H9 (cell line): ENCODE measurements around the gene CTSA. TPM values are rescaled to one million over a fixed set of nuclear protein-coding genes. Genes with fewer than 3 reads are reported as not detected.

Experiments
- DNase-seq: peaks from one replicate; pipeline ENCODE4 v3.0.0-alpha.2; 2017
- H2AFZ ChIP-seq: one replicate; pipeline ENCODE4 v1.6.1; 2013; ENCODE audit warnings: mild to moderate bottlenecking, low read length, control low read depth, moderate library complexity
- H2AK5ac ChIP-seq: 2 replicates; pipeline ENCODE4 v1.6.1; 2013; ENCODE audit warnings: low read length, control low read depth, mixed read lengths; ENCODE audit not compliant: insufficient read length
- H2BK120ac ChIP-seq: one replicate; pipeline ENCODE4 v1.6.1; 2013; ENCODE audit warnings: low read depth, mild to moderate bottlenecking, low read length, control low read depth, inconsistent platforms; ENCODE audit not compliant: poor library complexity, severe bottlenecking
- H2BK12ac ChIP-seq: 2 replicates; pipeline ENCODE4 v1.6.1; 2013; ENCODE audit warnings: low read length, control low read depth, mixed read lengths, low read depth; ENCODE audit not compliant: insufficient read length
- H2BK15ac ChIP-seq: 2 replicates; pipeline ENCODE4 v1.6.1; 2013; ENCODE audit warnings: low read depth, low read length, control low read depth
- H2BK20ac ChIP-seq: one replicate; pipeline ENCODE4 v1.6.1; 2013; ENCODE audit warnings: low read depth, mild to moderate bottlenecking, low read length, control low read depth, inconsistent platforms; ENCODE audit not compliant: poor library complexity, severe bottlenecking
- H2BK5ac ChIP-seq: 2 replicates; pipeline ENCODE4 v1.6.1; 2013; ENCODE audit warnings: low read length, control low read depth, mixed read lengths; ENCODE audit not compliant: insufficient read length
- H3K14ac ChIP-seq: 2 replicates; pipeline ENCODE4 v1.6.1; 2013; ENCODE audit warnings: low read length, control low read depth; ENCODE audit not compliant: insufficient read depth
- H3K18ac ChIP-seq: 2 replicates; pipeline ENCODE4 v1.6.1; 2013; ENCODE audit warnings: low read depth, mild to moderate bottlenecking, mixed read lengths, low read length, control low read depth; ENCODE audit not compliant: insufficient read length
- H3K23ac ChIP-seq: 2 replicates; pipeline ENCODE4 v1.6.1; 2013; ENCODE audit warnings: low read length, control low read depth, mixed read lengths, low read depth; ENCODE audit not compliant: insufficient read length
- H3K23me2 ChIP-seq: 2 replicates; pipeline ENCODE4 v1.6.1; 2013; ENCODE audit warnings: low read depth, mild to moderate bottlenecking, mixed read lengths, low read length, control low read depth; ENCODE audit not compliant: insufficient read length, poor library complexity, severe bottlenecking
- H3K27ac ChIP-seq: 2 replicates; pipeline ENCODE4 v1.5.1; 2013; ENCODE audit warnings: low read length, control low read depth, mixed read lengths, low read depth; ENCODE audit not compliant: insufficient read length
- H3K27me3 ChIP-seq: 2 replicates; pipeline ENCODE4 v1.6.1; 2013; ENCODE audit warnings: low read length, control low read depth, inconsistent platforms; ENCODE audit not compliant: insufficient read depth
- H3K4ac ChIP-seq: 2 replicates; pipeline ENCODE4 v1.6.1; 2013; ENCODE audit warnings: low read depth, mild to moderate bottlenecking, control low read depth, inconsistent platforms, low read length, moderate library complexity
- H3K4me1 ChIP-seq: 2 replicates; pipeline ENCODE4 v1.6.1; 2013; ENCODE audit warnings: low read length, control low read depth, inconsistent platforms; ENCODE audit not compliant: insufficient read depth
- H3K4me2 ChIP-seq: 2 replicates; pipeline ENCODE4 v1.6.1; 2013; ENCODE audit warnings: low read length, control low read depth, mixed read lengths; ENCODE audit not compliant: insufficient read length, insufficient read depth
- H3K56ac ChIP-seq: 2 replicates; pipeline ENCODE4 v1.6.1; 2013; ENCODE audit warnings: low read depth, mild to moderate bottlenecking, mixed read lengths, low read length, control low read depth; ENCODE audit not compliant: insufficient read length
- H3K79me1 ChIP-seq: 2 replicates; pipeline ENCODE4 v1.6.1; 2013; ENCODE audit warnings: low read depth, mild to moderate bottlenecking, moderate library complexity, low read length, control low read depth, inconsistent platforms; ENCODE audit not compliant: insufficient read depth, poor library complexity, severe bottlenecking
- H3K79me2 ChIP-seq: 2 replicates; pipeline ENCODE4 v1.6.1; 2013; ENCODE audit warnings: low read length, control low read depth, inconsistent platforms; ENCODE audit not compliant: insufficient read depth
- H3K9ac ChIP-seq: 2 replicates; pipeline ENCODE4 v1.6.1; 2013; ENCODE audit warnings: low read length, control low read depth, mixed read lengths; ENCODE audit not compliant: insufficient read length; ENCODE audit errors: extremely low read depth
- H3K9me3 ChIP-seq: one replicate; pipeline ENCODE4 v1.6.1; 2013; ENCODE audit warnings: low read depth, low read length, inconsistent platforms; ENCODE audit not compliant: control insufficient read depth
- H3T11ph ChIP-seq: one replicate; pipeline ENCODE4 v1.6.1; 2013; ENCODE audit warnings: mild to moderate bottlenecking, low read length, control low read depth, inconsistent platforms
- H4K20me1 ChIP-seq: one replicate; pipeline ENCODE4 v1.6.1; 2013; ENCODE audit not compliant: control insufficient read depth, insufficient read length, insufficient read depth
- H4K5ac ChIP-seq: 2 replicates; pipeline ENCODE4 v1.6.1; 2013; ENCODE audit warnings: low read depth, mild to moderate bottlenecking, mixed read lengths, low read length, control low read depth; ENCODE audit not compliant: insufficient read length
- H4K8ac ChIP-seq: replicated peaks from 2 replicates; pipeline ENCODE4 v1.6.1; 2013; ENCODE audit warnings: low read length, control low read depth, mixed read lengths, low read depth; ENCODE audit not compliant: insufficient read length
- H4K91ac ChIP-seq: 2 replicates; pipeline ENCODE4 v1.6.1; 2013; ENCODE audit warnings: low read depth, mild to moderate bottlenecking, moderate library complexity, mixed read lengths, low read length, control low read depth; ENCODE audit not compliant: insufficient read length
- H3K27ac Mint-ChIP-seq, 3 experiments: 2 replicates in 2 of 3; 3 replicates in 1 of 3; pipeline ENCODE4 v1.8.0; 2020 to 2021; ENCODE audit warnings: mixed read lengths in 3 of 3, mild to moderate bottlenecking in 1 of 3, moderate library complexity in 1 of 3
- H3K27me3 Mint-ChIP-seq: 2 replicates; pipeline ENCODE4 v1.8.0; 2021; ENCODE audit warnings: low read depth, mild to moderate bottlenecking, moderate library complexity, mixed read lengths
- H3K36me3 Mint-ChIP-seq, 3 experiments: 2 replicates in 2 of 3; 3 replicates in 1 of 3; pipeline ENCODE4 v1.8.0; 2020 to 2021; ENCODE audit warnings: low read depth in 3 of 3, mixed read lengths in 3 of 3; ENCODE audit not compliant: insufficient read depth in 1 of 3
- H3K4me1 Mint-ChIP-seq, 2 experiments: 2 replicates each; pipeline ENCODE4 v1.8.0; 2020; ENCODE audit warnings: mixed read lengths in 2 of 2
- H3K4me3 Mint-ChIP-seq, 2 experiments: 2 replicates in 1 of 2; 3 replicates in 1 of 2; pipeline ENCODE4 v1.8.0; 2020 to 2021; ENCODE audit warnings: mild to moderate bottlenecking in 2 of 2, mixed read lengths in 2 of 2, moderate library complexity in 1 of 2
- H3K9me3 Mint-ChIP-seq, 2 experiments: 2 replicates in 1 of 2; 3 replicates in 1 of 2; pipeline ENCODE4 v1.8.0; 2020; ENCODE audit warnings: mild to moderate bottlenecking in 2 of 2, mixed read lengths in 2 of 2, moderate library complexity in 1 of 2
- WGBS: extraction: QIAGEN DNeasy Blood & Tissue Kit; methylation state at CpG from one replicate; pipeline ENCODE4 v1.1.7; 2013; ENCODE audit warnings: missing lambda C conversion rate, low lambda C conversion rate, mixed read lengths; ENCODE audit not compliant: insufficient read length; ENCODE audit errors: extremely low coverage; 5-methylcytosine and 5-hydroxymethylcytosine counted together
- total RNA-seq: library from RNA; stranded (reverse); gene quantifications from 2 replicates; pipeline ENCODE4 v1.2.1, GENCODE V29; 2021
- TF ChIP-seq, protein P1 (sequence below): fragments of 200-600 bp; sonication (generic); conservative IDR thresholded peaks from 3 replicates; pipeline ENCODE4 v1.8.0; 2021; ENCODE audit warnings: antibody characterized with exemption, mild to moderate bottlenecking

CTSA gene
- total RNA-seq, 1 experiment from 2014 or later = 64.4 TPM

GRCh38 chr20:45945678-45946148 lies 54.6 kb downstream of the CTSA start:
- H2BK12ac ChIP-seq = no peak overlapping the region
- H3K4me1 ChIP-seq = no peaks in the 10 kb centered on the region
- TF ChIP-seq, protein P1, sequence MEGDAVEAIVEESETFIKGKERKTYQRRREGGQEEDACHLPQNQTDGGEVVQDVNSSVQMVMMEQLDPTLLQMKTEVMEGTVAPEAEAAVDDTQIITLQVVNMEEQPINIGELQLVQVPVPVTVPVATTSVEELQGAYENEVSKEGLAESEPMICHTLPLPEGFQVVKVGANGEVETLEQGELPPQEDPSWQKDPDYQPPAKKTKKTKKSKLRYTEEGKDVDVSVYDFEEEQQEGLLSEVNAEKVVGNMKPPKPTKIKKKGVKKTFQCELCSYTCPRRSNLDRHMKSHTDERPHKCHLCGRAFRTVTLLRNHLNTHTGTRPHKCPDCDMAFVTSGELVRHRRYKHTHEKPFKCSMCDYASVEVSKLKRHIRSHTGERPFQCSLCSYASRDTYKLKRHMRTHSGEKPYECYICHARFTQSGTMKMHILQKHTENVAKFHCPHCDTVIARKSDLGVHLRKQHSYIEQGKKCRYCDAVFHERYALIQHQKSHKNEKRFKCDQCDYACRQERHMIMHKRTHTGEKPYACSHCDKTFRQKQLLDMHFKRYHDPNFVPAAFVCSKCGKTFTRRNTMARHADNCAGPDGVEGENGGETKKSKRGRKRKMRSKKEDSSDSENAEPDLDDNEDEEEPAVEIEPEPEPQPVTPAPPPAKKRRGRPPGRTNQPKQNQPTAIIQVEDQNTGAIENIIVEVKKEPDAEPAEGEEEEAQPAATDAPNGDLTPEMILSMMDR = no peak
- H3K79me2 ChIP-seq = no peaks in the 10 kb centered on the region
- WGBS = no CpG with 5 or more reads among the region's 13 CpGs
- no peak overlapping the region for H2BK15ac ChIP-seq
- H4K8ac ChIP-seq = no peak overlapping the region
- Mint-ChIP-seq H3K4me3 (no peak overlapping the region), H3K27ac (peak overlapping the region in 2 of 3 experiments; percentile 11 to 23; a peak in 1 of 7 replicates), H3K4me1 (no peaks in the 10 kb centered on the region), H3K27me3 (no peaks in the 10 kb centered on the region; the same call in 1 of the 2 replicates), H3K9me3 (no peaks in the 10 kb centered on the region), H3K36me3 (peaks cover 26 to 72% (median 55%) of the 10 kb centered on the region in 3 experiments; a peak in 6 of 7 replicates)
- no peaks in the 10 kb centered on the region for H3K79me1 ChIP-seq
- no peak overlapping the region for H2AK5ac ChIP-seq
- H3K14ac ChIP-seq = no peak overlapping the region
- no peak overlapping the region for H3K9ac ChIP-seq
- H3K27me3 ChIP-seq = no peaks in the 10 kb centered on the region
- H3T11ph ChIP-seq = no peak overlapping the region
- H3K4ac ChIP-seq = no peak overlapping the region
- no peak overlapping the region for H2AFZ ChIP-seq
- H2BK120ac ChIP-seq = no peak overlapping the region
- no peak overlapping the region for H2BK20ac ChIP-seq
- no peaks in the 10 kb centered on the region for H3K23me2 ChIP-seq
- no peak overlapping the region for H4K5ac ChIP-seq
- peaks cover 2% of the 10 kb centered on the region for H4K20me1 ChIP-seq
- no peak overlapping the region for H4K91ac ChIP-seq
- H3K18ac ChIP-seq = no peak overlapping the region
- no peak overlapping the region for H2BK5ac ChIP-seq
- H3K9me3 ChIP-seq = no peaks in the 10 kb centered on the region
- H3K27ac ChIP-seq = no peak overlapping the region
- H3K4me2 ChIP-seq = no peak overlapping the region
- no peak for DNase-seq
- H3K56ac ChIP-seq = no peak overlapping the region
- no peak overlapping the region for H3K23ac ChIP-seq
